Activated T-cell treated with anti-CD3 and anti-CD28 coated beads for 1 hour (primary cell): Measurements from ENCODE around the gene ZNF618.

Experiments used
- DNase-seq: peaks from one replicate; pipeline ENCODE4 v3.0.0-alpha.2; 2020; ENCODE audit warnings: low read depth

Gene ZNF618

GRCh38 chr9:113957351-113957750 is 81.2 kb downstream of the ZNF618 start:
- no peak for DNase-seq

GRCh38 chr9:113957821-113958341 is 81.8 kb downstream of the ZNF618 start:
- no peak for DNase-seq

- no peak for DNase-seq
Observed at GRCh38 chr9:113958556-113958955, 82.4 kb downstream of the ZNF618 start.

GRCh38 chr9:113960768-113961167 is 84.7 kb downstream of the ZNF618 start:
- no peak for DNase-seq

- no peak for DNase-seq
Observed at GRCh38 chr9:113962396-113962795, 86.3 kb downstream of the ZNF618 start.

GRCh38 chr9:113963017-113963620 is 87.0 kb downstream of the ZNF618 start:
- DNase-seq = no peak

- no peak for DNase-seq
Observed at GRCh38 chr9:113963696-113964494, 87.8 kb downstream of the ZNF618 start.

- DNase-seq = no peak
Observed at GRCh38 chr9:113964495-113965170, 88.5 kb downstream of the ZNF618 start.

GRCh38 chr9:113966394-113966793 is 90.3 kb downstream of the ZNF618 start:
- DNase-seq = no peak

- DNase-seq = no peak
Observed at GRCh38 chr9:113967380-113967779, 91.3 kb downstream of the ZNF618 start.

GRCh38 chr9:113969343-113969742 is 93.2 kb downstream of the ZNF618 start:
- no peak for DNase-seq

- no peak for DNase-seq
Observed at GRCh38 chr9:113973226-113973625, 97.1 kb downstream of the ZNF618 start.

- DNase-seq = no peak
Observed at GRCh38 chr9:113973963-113974413, 97.9 kb downstream of the ZNF618 start.

- no peak for DNase-seq
Observed at GRCh38 chr9:113976915-113977314, 100.8 kb downstream of the ZNF618 start.

GRCh38 chr9:113978725-113979342 is 102.7 kb downstream of the ZNF618 start:
- DNase-seq = no peak

- DNase-seq = no peak
Observed at GRCh38 chr9:113979343-113980127, 103.4 kb downstream of the ZNF618 start.

GRCh38 chr9:113984639-113985380 is 108.7 kb downstream of the ZNF618 start:
- no peak for DNase-seq

GRCh38 chr9:113985968-113986585 is 110.0 kb downstream of the ZNF618 start:
- DNase-seq = no peak

- DNase-seq = no peak
Observed at GRCh38 chr9:113986931-113987330, 110.8 kb downstream of the ZNF618 start.

GRCh38 chr9:113987526-113987925 is 111.4 kb downstream of the ZNF618 start:
- DNase-seq = no peak
